Effector memory CD4-positive, alpha-beta T cell (primary cell): Measurements from ENCODE around the gene IMMP2L.

Source experiments
- DNase-seq, 3 donors: peaks; one replicate each; pipeline ENCODE4 v3.0.0-alpha.2; 2020
- H3K27ac ChIP-seq: 2 replicates; pipeline ENCODE4 v1.7.0; 2013; ENCODE audit warnings: mild to moderate bottlenecking, low read length, moderate library complexity; ENCODE audit not compliant: insufficient read depth, poor library complexity, severe bottlenecking
- H3K27me3 ChIP-seq: replicated peaks from 2 replicates; pipeline ENCODE4 v1.7.0; 2013; ENCODE audit warnings: mild to moderate bottlenecking, low read length; ENCODE audit not compliant: insufficient read depth, control insufficient read depth, poor library complexity, severe bottlenecking
- H3K36me3 ChIP-seq: 2 replicates; pipeline ENCODE4 v1.7.0; 2013; ENCODE audit warnings: mild to moderate bottlenecking, low read length, moderate library complexity; ENCODE audit not compliant: control insufficient read depth, insufficient read depth
- H3K4me1 ChIP-seq: 2 replicates; pipeline ENCODE4 v1.7.0; 2013; ENCODE audit warnings: low read length, mild to moderate bottlenecking; ENCODE audit not compliant: control insufficient read depth, insufficient read depth, poor library complexity, severe bottlenecking
- H3K4me3 ChIP-seq: 2 replicates; pipeline ENCODE4 v1.7.0; 2013; ENCODE audit warnings: low read length, low read depth, mild to moderate bottlenecking; ENCODE audit not compliant: insufficient read depth, poor library complexity, severe bottlenecking
- H3K9me3 ChIP-seq: 2 replicates; pipeline ENCODE4 v1.7.0; 2013; ENCODE audit warnings: mild to moderate bottlenecking, low read length, moderate library complexity; ENCODE audit not compliant: control insufficient read depth

The IMMP2L gene

DNA sequence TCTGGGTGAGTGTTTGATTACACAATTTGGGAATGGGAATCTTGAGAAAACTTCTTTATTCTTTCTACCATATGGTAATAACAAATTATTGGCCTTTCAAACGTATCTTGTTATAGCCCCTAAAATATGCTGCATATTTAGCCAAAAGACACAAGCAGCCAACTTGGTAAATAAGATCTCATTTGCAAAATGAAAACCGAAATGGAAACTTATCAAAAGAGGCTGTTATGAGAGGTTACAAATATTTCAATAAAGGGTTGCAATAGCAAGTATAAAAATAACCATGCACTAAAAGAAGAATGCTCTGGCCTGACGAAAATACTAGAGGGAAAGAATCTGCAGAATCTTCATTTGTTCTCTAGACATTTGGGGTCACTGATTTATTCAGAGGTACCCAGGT is 730.9 kb downstream of the IMMP2L start:
- Histone ChIP-seq H3K4me1 (no peaks in the 10 kb centered on the region), H3K27ac (no peak overlapping the region), H3K4me3 (no peak overlapping the region), H3K9me3 (no peaks in the 10 kb centered on the region), H3K36me3 (no peaks in the 10 kb centered on the region), H3K27me3 (no peaks in the 10 kb centered on the region)
- no peak for DNase-seq

DNA sequence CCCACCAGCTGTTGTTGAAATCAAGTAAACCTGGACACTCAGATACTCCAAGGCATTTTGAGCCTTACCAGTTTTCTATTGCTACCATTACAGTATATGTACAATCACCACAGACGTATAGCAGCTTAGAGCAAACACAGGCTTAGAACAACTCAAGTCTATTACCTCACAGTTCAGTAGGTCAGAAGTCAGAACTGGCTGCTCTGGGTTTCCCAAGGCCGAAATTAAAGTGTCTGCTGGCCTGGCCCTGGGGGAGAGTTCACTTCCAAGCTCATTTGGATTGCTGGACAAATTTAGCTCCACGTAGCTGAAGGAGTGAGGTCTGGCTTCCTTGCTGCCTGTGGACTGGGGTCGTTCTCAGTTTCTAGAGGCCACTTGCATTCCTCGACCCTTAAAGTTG is 731.5 kb downstream of the IMMP2L start:
- H3K4me3 ChIP-seq = no peak overlapping the region

DNA sequence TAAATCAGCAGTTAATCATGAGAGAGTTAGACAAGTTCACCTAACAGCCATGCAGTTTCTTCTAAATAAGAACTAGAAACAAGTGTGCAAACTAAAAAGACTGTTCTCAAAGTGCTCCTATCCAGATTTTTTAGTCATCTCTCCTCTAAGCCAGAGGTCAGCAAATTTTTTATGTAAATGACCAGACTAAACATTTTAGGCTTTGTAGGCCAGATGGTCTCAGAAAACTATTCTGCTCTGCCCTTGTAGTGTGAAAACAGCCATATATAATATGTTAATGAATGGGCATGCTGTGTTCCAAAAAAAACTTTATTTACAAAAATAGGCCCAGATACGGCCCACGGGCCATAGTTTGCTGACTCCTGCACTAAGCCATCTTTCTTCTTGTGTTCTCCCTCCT is 734.4 kb downstream of the IMMP2L start:
- H3K4me3 ChIP-seq = no peak overlapping the region
- no peaks in the 10 kb centered on the region for H3K27me3 ChIP-seq
- no peaks in the 10 kb centered on the region for H3K9me3 ChIP-seq
- no peaks in the 10 kb centered on the region for H3K4me1 ChIP-seq
- H3K36me3 ChIP-seq = no peaks in the 10 kb centered on the region
- H3K27ac ChIP-seq = no peak overlapping the region
- DNase-seq = no peak

More for the DNA sequence above, 731.5 kb downstream of the IMMP2L start:
- Histone ChIP-seq H3K27ac (no peak overlapping the region), H3K27me3 (no peaks in the 10 kb centered on the region), H3K36me3 (no peaks in the 10 kb centered on the region), H3K9me3 (no peaks in the 10 kb centered on the region), H3K4me1 (no peaks in the 10 kb centered on the region)
- DNase-seq = no peak

DNA sequence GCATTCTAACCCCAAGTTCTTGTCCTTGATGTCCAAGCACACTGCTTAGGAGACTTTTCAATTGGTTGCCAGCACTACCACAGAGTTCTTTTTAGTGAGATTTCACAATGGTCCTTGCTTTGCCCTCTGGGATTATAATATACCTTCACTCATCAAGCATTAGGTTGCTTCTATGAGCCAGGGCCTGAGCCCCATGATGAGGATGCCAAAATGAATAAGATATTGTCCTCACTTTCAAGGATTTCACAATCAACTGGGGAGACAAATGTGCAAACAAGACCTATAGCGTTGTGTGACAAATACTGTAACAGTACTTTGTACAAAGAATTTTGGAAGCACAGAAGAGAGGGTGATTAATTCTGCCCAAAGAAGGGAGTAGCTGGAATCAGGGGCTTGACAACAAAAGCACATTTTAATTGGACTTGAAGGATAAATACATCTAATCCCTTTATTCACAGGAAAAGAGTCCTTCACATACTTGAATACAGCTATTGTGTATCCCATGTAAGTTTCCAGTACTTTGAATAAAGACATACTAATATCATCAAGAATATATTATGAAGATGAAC is 734.9 kb downstream of the IMMP2L start:
- H3K4me1 ChIP-seq = no peaks in the 10 kb centered on the region
- H3K27ac ChIP-seq = no peak overlapping the region
- H3K9me3 ChIP-seq = no peaks in the 10 kb centered on the region
- H3K4me3 ChIP-seq = no peak overlapping the region
- H3K27me3 ChIP-seq = no peaks in the 10 kb centered on the region
- no peak for DNase-seq
- no peaks in the 10 kb centered on the region for H3K36me3 ChIP-seq

DNA sequence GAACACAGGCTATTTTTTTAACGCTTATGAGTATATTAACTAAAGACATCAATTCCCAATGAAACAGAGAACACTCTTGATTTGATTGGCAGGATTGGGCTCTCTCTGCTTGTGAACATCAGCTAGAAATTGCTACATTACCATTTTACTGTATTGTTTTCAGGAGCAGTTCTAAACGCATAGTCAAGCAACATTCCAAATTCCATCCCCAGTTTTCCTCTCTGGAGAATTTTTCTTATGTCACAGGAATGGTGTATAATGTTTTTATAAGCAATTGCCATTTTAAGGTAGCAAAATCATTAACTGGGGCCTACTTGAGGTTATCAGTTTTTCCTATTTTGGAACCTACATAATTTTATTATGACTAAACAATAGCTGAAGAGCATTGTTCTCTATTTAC is 748.3 kb downstream of the IMMP2L start:
- H3K27ac ChIP-seq = no peak overlapping the region
- no peaks in the 10 kb centered on the region for H3K4me1 ChIP-seq
- H3K36me3 ChIP-seq = no peaks in the 10 kb centered on the region
- no peaks in the 10 kb centered on the region for H3K9me3 ChIP-seq
- H3K27me3 ChIP-seq = no peaks in the 10 kb centered on the region
- no peak overlapping the region for H3K4me3 ChIP-seq
- DNase-seq = no peak

DNA sequence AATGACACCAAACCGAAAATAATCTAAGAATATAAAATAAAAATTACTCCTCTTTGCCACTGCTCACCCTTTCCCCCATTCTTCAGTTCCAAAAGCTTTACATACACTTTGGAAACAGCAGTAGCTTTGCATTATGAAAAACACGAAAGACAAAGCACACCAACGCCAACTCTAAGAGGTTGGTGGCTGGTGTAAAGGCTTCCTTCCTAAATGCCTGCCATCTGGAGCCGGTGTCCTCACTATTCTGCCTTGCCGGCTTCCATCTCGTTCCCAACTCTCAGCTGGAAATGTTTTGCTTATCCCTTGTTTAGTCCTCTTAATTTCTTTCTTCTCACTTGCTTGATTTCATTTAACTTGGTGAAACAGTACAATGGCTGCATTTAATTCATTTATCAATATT is 752.5 kb downstream of the IMMP2L start:
- H3K27ac ChIP-seq = no peak overlapping the region
- H3K9me3 ChIP-seq = no peaks in the 10 kb centered on the region
- no peak overlapping the region for H3K4me3 ChIP-seq
- H3K36me3 ChIP-seq = no peaks in the 10 kb centered on the region
- H3K27me3 ChIP-seq = no peaks in the 10 kb centered on the region
- H3K4me1 ChIP-seq = no peaks in the 10 kb centered on the region
- DNase-seq = no peak

DNA sequence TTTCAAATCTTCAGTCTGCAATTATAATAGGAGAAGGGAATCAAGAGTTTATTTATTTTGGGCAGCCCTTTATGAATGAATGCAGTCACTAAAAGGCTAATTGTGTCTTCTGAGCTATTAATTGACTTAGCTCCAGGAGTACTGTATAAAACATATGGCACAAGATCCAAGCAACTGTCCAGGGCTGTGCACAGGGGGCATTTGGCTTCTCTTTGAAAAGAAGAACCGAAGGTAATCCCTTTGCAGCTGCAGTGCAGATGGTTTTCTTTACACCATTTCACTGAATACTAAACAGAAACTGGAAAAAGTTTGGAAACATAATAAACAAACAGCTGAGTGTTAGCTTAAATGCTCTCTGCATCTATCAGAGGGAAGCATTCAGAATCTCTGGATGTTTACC is 753.9 kb downstream of the IMMP2L start:
- no peak overlapping the region for H3K27ac ChIP-seq

DNA sequence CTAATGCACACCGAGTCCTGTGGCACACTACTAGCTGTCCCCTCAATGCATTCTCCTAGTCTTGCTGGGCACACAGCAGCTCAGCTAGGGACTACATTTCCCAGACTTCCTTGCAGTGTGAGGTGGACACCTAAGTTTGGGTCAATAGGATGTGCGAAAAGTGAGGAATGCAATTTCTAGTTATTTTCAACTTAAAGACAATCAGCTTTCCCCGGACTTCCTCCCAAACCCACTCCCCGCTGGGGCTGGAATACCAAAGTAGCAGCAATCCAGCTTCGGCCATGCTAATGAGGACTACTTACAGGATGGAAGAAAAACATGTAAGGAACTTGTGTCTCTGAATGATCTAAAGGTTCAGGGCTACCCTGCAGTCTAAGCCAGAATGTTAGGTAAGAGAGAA is 757.8 kb downstream of the IMMP2L start:
- no peak for DNase-seq
- Histone ChIP-seq H3K27me3 (no peaks in the 10 kb centered on the region), H3K4me1 (no peaks in the 10 kb centered on the region), H3K9me3 (peaks cover 3% of the 10 kb centered on the region), H3K36me3 (no peaks in the 10 kb centered on the region), H3K27ac (no peak overlapping the region), H3K4me3 (no peak overlapping the region)

More for the DNA sequence above, 753.9 kb downstream of the IMMP2L start:
- Histone ChIP-seq H3K9me3 (no peaks in the 10 kb centered on the region), H3K27me3 (no peaks in the 10 kb centered on the region), H3K36me3 (no peaks in the 10 kb centered on the region), H3K4me1 (no peaks in the 10 kb centered on the region), H3K4me3 (no peak overlapping the region)
- DNase-seq = no peak

DNA sequence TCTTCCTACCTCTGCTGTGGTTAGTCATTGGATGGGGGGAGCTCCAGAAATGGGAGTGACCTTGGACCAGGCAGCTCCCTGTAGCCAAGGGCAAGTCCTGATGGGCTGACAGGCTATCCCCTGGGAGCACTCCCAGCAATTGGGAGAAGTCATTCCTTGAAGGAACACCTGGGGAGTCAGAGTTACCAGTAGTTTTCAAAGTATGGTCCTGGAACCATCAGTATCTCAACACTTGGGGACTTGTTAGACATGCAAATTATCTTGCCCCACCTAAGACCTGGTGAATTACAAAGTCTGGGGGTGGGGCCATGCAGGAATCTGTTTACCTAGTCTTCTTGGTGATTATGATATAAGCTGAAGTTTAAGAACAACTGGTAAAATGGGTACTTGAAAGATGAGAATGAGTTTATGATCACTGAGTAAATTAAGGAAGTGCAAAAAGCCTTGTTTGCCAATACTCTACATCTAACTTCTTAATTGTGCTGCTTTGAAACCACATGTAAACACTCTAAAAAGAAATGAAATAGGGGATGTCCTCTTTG is 758.6 kb downstream of the IMMP2L start:
- no peak for DNase-seq
- no peaks in the 10 kb centered on the region for H3K36me3 ChIP-seq
- H3K27me3 ChIP-seq = no peaks in the 10 kb centered on the region
- H3K4me1 ChIP-seq = no peaks in the 10 kb centered on the region
- H3K9me3 ChIP-seq = peaks cover 3% of the 10 kb centered on the region
- H3K27ac ChIP-seq = no peak overlapping the region
- no peak overlapping the region for H3K4me3 ChIP-seq

DNA sequence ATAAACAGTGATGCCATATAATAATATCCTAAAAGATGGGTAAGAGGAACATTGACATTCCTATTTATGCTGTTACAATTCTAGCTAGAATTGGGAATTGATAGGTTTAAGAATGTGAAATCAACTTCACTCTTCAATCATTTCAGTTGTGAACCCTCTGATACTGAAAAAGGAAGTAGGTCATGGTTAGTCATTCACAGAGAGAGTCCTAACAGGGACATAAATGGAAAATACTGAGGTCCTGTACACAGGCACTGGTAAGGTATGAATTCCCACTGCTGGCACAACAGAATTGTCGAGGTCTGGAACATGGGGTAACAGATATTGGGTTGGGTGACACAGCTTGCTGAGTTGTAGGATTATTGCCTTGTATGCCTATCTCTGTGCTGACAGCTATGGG is 760.8 kb downstream of the IMMP2L start:
- peaks cover 3% of the 10 kb centered on the region for H3K9me3 ChIP-seq
- H3K27me3 ChIP-seq = no peaks in the 10 kb centered on the region
- H3K27ac ChIP-seq = no peak overlapping the region
- H3K4me1 ChIP-seq = no peaks in the 10 kb centered on the region
- H3K36me3 ChIP-seq = no peaks in the 10 kb centered on the region
- no peak overlapping the region for H3K4me3 ChIP-seq
- no peak for DNase-seq
